Rectal smooth muscle tissue (tissue), 1 donor: ENCODE measurements around the gene MMEL1.

Source experiments
- H3K27ac ChIP-seq: one replicate; pipeline ENCODE4 v1.7.0; 2013; ENCODE audit warnings: low read depth, low read length, inconsistent platforms
- H3K27me3 ChIP-seq: one replicate; pipeline ENCODE4 v1.7.0; 2013; ENCODE audit warnings: low read length; ENCODE audit not compliant: control insufficient read depth, insufficient read depth
- H3K36me3 ChIP-seq: one replicate; pipeline ENCODE4 v1.7.0; 2013; ENCODE audit warnings: low read length; ENCODE audit not compliant: control insufficient read depth, insufficient read depth
- H3K4me1 ChIP-seq: one replicate; pipeline ENCODE4 v1.7.0; 2013; ENCODE audit warnings: low read length; ENCODE audit not compliant: control insufficient read depth, insufficient read depth
- H3K4me3 ChIP-seq: one replicate; pipeline ENCODE4 v1.7.0; 2013; ENCODE audit warnings: low read length
- H3K9ac ChIP-seq: one replicate; pipeline ENCODE4 v1.7.0; 2013; ENCODE audit warnings: low read length

MMEL1 gene

DNA sequence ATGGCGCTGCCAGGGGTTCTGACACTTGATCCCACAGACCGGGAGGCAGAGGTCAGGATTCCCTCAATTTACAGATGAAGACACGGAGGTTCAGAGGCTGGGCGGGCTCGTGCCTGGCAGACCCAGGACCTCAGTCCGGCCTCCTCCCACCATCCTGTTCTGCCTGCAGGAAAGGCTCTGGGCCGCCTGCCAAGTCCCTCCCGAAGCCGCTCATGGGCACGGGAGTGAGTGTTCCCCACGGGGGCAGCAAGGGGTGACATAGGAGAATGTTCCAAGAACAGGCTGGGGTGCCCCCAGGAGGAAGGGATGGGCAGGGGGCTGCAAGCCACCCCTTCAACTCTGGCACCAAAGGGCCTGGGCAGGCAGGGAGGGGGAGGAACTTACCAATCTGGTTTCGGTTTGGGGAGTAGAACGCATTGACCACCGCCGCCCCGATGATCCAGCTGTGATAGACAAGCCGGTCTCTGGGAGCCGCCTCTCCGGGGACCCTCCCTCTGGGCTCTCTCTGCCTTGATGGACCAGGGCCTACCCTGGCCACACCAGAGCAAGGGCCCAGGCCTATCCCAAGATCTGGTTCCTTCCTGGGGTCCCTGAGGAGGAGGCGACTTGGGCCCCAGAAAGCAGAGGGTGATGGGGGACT lies 38.7 kb downstream of the MMEL1 start:
- Histone ChIP-seq H3K27ac (no peak overlapping the region), H3K27me3 (no peaks in the 10 kb centered on the region), H3K9ac (no peak overlapping the region), H3K4me1 (no peaks in the 10 kb centered on the region), H3K36me3 (peaks cover 3% of the 10 kb centered on the region), H3K4me3 (peak overlapping the region; percentile 46)

DNA sequence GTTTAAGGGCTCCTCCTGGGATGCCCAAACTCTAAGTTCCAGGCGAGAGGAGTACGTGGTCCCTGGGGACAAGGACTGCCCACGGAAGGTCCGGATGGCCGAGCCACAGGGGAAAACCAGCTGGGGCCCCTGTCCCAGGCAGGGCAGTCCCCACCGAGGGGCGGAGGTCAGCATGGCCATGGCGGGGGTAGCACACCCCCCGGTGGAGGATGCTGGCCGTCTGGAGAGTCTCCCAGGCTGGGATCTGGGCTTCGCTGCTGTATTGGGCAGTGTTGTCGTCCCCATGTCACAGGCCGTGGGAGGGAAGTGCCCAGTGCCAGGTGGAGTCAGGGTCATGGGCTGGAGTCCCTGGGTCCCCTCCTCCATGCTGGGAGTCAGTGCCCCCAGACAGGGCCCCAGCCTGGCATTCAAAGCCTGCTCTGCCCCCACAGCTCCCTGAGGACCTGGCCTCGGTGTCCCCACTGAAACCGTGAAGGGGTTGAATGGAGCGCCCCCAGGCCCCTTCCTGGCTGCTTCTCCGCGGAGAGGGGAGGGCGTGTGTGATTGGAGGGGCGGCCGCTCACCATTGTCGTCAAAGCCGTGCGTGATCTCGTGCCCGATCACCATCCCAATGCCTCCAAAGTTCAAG lies 39.5 kb downstream of the MMEL1 start:
- Histone ChIP-seq H3K9ac (no peak overlapping the region), H3K27ac (no peak overlapping the region), H3K36me3 (peaks cover 3% of the 10 kb centered on the region), H3K4me3 (no peak overlapping the region), H3K4me1 (no peaks in the 10 kb centered on the region), H3K27me3 (no peaks in the 10 kb centered on the region)

DNA sequence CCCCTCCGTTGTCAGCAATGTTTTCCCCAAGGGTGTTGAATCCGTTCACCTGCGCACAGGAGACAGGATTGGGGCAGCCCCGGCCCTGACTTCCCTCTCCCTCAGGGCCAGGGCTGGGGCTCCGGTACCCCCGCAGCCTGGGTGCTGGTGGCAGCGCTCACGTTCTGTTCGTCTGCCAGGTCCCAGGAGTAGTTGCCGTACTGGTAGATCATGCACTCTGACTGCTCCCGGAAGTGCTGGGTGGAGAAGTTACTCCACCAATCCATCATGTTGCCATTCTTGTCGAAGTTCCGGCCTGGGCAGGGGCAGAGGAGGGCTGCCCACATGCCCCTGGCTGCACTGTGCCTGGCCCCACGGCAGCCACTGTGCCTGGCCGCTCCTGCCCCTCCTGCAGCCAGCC lies 40.1 kb downstream of the MMEL1 start:
- H3K36me3 ChIP-seq = peaks cover 3% of the 10 kb centered on the region
- no peaks in the 10 kb centered on the region for H3K27me3 ChIP-seq
- no peaks in the 10 kb centered on the region for H3K4me1 ChIP-seq
- no peak overlapping the region for H3K4me3 ChIP-seq
- H3K9ac ChIP-seq = no peak overlapping the region
- no peak overlapping the region for H3K27ac ChIP-seq

GRCh38 chr1:2591581-2592261 lies 41.1 kb downstream of the MMEL1 start:
- Histone ChIP-seq H3K27me3 (no peaks in the 10 kb centered on the region), H3K4me3 (no peak overlapping the region), H3K4me1 (no peaks in the 10 kb centered on the region), H3K27ac (no peak overlapping the region), H3K36me3 (peaks cover 3% of the 10 kb centered on the region), H3K9ac (no peak overlapping the region)

- Histone ChIP-seq H3K9ac (no peak overlapping the region), H3K4me3 (no peak overlapping the region), H3K27ac (no peak overlapping the region), H3K4me1 (no peaks in the 10 kb centered on the region), H3K36me3 (peaks cover 3% of the 10 kb centered on the region), H3K27me3 (no peaks in the 10 kb centered on the region)
These were observed 41.6 kb downstream of the MMEL1 start for GRCh38 chr1:2591233-2591580.

DNA sequence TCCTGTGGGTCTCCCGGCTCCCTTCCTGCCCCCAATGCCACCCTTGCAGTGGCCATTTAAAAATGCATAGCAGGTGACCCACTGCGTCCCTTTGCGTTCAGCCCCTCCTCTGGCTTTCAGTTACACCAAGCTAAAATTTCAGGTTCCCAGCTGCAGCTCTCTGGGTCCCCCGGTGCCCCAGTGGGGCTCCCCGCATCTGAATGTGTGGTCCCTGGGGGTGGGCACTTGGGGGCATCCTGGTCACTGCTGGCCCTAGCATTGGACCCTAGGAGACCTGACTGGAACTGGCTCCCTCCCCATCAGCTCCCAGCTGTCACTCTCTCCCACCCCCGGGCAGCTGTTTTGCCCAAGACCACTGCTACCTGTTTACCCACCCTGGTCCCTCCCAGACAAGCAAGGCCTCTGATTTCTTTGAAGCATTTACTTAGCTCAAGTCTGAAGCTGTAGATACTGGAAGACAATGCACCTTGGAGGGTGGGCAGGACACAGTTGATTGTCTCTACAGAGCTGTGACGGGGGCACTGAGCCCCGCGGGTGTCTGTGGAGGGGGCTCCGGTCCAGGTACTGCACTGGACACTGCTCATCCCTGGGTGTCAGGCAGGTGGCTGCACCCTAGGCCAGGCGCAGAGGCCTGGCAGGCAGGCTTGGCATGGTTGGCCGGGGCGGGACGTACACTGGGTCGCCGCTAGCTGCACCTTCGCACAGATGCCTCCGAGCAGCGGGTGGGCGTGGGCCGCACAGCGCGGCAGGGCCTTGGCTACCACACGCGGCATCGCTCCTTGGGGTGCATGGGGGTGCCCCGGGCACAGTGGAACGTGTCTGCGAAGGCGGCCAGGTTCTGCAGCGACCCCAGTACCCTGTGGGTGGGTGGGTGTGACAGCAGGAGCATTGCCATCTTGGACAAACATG lies 42.3 kb downstream of the MMEL1 start:
- H3K27ac ChIP-seq = no peak overlapping the region
- peaks cover 3% of the 10 kb centered on the region for H3K36me3 ChIP-seq
- H3K9ac ChIP-seq = no peak overlapping the region
- H3K4me3 ChIP-seq = no peak overlapping the region
- H3K27me3 ChIP-seq = no peaks in the 10 kb centered on the region
- no peaks in the 10 kb centered on the region for H3K4me1 ChIP-seq

- peaks cover 3% of the 10 kb centered on the region for H3K36me3 ChIP-seq
- H3K4me1 ChIP-seq = no peaks in the 10 kb centered on the region
These were observed 43.2 kb downstream of the MMEL1 start for GRCh38 chr1:2589431-2590232.

GRCh38 chr1:2588661-2589430 lies 44.0 kb downstream of the MMEL1 start:
- Histone ChIP-seq H3K4me3 (no peak overlapping the region), H3K36me3 (peaks cover 3% of the 10 kb centered on the region), H3K4me1 (no peaks in the 10 kb centered on the region), H3K27me3 (no peaks in the 10 kb centered on the region), H3K27ac (no peak overlapping the region), H3K9ac (no peak overlapping the region)

More at GRCh38 chr1:2589431-2590232, 43.2 kb downstream of the MMEL1 start:
- Histone ChIP-seq H3K27me3 (no peaks in the 10 kb centered on the region), H3K9ac (no peak overlapping the region), H3K4me3 (no peak overlapping the region), H3K27ac (no peak overlapping the region)

GRCh38 chr1:2587860-2588571 lies 44.8 kb downstream of the MMEL1 start:
- Histone ChIP-seq H3K27me3 (no peaks in the 10 kb centered on the region), H3K27ac (no peak overlapping the region), H3K36me3 (peaks cover 3% of the 10 kb centered on the region), H3K9ac (no peak overlapping the region), H3K4me1 (no peaks in the 10 kb centered on the region), H3K4me3 (peak overlapping the region; percentile 78)

DNA sequence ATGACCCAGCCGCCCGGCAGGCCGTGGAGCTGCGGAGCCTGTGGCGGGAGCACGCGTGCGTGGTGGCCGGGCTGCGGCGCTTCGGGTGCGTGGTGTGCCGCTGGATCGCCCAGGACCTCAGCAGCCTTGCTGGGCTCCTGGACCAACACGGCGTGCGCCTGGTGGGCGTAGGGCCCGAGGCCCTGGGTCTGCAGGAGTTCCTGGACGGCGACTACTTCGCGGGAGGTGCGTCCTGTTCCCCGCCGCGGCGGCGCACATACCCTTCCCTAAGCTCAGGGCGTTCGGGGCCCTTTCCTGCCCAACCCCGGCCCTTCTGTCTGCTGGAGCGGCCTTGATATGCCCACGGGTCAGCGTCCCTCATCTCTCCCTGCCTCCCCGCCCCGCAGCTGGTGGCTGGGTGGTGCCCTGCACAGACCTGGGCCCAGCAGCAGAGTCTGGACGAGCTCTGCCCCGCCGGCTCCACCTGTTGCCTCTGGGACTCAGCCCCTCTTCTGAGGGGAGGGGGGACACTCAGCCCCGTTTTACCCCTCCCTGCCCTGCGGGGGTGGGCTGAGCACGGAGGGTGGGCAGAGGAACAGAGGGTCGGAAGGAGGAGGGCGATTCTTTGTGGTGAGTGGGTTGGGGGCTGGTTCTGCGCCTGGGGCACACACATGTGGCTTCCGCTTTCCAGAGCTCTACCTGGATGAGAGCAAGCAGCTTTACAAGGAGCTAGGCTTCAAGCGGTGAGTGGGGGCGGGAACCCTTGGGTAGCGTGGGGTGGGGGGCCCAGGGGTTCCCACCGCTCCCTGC lies 45.6 kb downstream of the MMEL1 start:
- Histone ChIP-seq H3K4me1 (no peaks in the 10 kb centered on the region), H3K4me3 (peak overlapping the region; percentile 78), H3K9ac (no peak overlapping the region), H3K36me3 (peaks cover 3% of the 10 kb centered on the region), H3K27me3 (no peaks in the 10 kb centered on the region), H3K27ac (peak overlapping the region; percentile 65)
